ENCODE measurements around the gene PRDM9. TPM values are rescaled to one million over a fixed set of nuclear protein-coding genes. Genes with fewer than 3 reads are reported as not detected.

The PRDM9 gene
- polyA plus RNA-seq, 1 of the 3 experiments (the other 2 are of a cell fraction), result not detected

DNA sequence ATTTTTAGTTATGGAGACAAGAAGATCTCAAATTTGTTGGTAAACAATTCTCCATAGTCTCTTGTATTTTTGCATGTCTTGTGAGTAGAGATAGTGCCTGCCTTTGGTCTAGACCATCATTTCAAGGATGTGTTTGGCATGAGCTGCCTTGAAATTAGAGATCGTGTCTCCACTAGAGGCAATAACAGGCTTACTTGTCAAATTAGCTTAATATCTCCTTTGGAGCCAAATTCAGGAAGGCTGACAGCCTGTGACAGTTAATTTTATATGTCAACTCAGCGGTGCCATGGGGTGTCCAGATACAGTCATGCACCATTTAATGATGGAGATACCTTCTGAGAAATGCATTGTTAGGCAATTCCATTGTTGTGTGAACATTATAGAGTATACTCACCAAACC lies 24.8 kb upstream of the PRDM9 start:
- Histone ChIP-seq H3K79me2 (ENCODE audit: insufficient read depth) (no peaks in the 10 kb centered on the region), H3K9me2 (no peaks in the 10 kb centered on the region), H3K9me3 (no peaks in the 10 kb centered on the region), H3K36me3 (replicated peaks in 1 of 2; ENCODE audit: control insufficient read depth in 1 of 2, insufficient read depth in 2 of 2, low read length in 1 of 2) (no peaks in the 10 kb centered on the region), H3K27me3 (ENCODE audit: insufficient read depth) (no peaks in the 10 kb centered on the region), H3K4me2 (no peak overlapping the region), H3K4me3 (ENCODE audit: low read depth in 2 of 2, low read length in 1 of 2) (no peak overlapping the region), H3F3A (replicated peaks; ENCODE audit: insufficient read depth) (no peaks in the 10 kb centered on the region), H4K20me1 (ENCODE audit: insufficient read depth) (no peaks in the 10 kb centered on the region), H3K4me1 (ENCODE audit: control insufficient read depth in 1 of 2, insufficient read depth in 2 of 2, low read depth in 1 of 2, low read length in 1 of 2) (no peaks in the 10 kb centered on the region), H3K9ac (no peak overlapping the region), H2AFZ (ENCODE audit: low read depth) (no peak overlapping the region), H3K27ac (ENCODE audit: low read depth in 2 of 2, low read length in 1 of 2) (no peak overlapping the region)
- ChIA-PET POLR2A (no interaction called here), CTCF (no interaction called here)
- no peak for DNase-seq
- 0% methylated on average over 2 of the region's 2 CpGs for WGBS (ENCODE audit: low lambda C conversion rate)
- TF ChIP-seq RAD21 (IDR thresholded peaks at IDR 0.05; ENCODE audit: low read length), result no peak
- TF ChIP-seq GATA2 (CRISPR knock-in tag; IDR thresholded peaks at IDR 0.05), result no peak
- TF ChIP-seq EP300 (IDR thresholded peaks at IDR 0.05; ENCODE audit: borderline replicate concordance in 1 of 2, low read depth in 1 of 2, low read length in 1 of 2), result no peak
- no peak for TF ChIP-seq CHD2 (IDR thresholded peaks at IDR 0.05; ENCODE audit: low read length, partially characterized antibody)
- TF ChIP-seq, protein P1, sequence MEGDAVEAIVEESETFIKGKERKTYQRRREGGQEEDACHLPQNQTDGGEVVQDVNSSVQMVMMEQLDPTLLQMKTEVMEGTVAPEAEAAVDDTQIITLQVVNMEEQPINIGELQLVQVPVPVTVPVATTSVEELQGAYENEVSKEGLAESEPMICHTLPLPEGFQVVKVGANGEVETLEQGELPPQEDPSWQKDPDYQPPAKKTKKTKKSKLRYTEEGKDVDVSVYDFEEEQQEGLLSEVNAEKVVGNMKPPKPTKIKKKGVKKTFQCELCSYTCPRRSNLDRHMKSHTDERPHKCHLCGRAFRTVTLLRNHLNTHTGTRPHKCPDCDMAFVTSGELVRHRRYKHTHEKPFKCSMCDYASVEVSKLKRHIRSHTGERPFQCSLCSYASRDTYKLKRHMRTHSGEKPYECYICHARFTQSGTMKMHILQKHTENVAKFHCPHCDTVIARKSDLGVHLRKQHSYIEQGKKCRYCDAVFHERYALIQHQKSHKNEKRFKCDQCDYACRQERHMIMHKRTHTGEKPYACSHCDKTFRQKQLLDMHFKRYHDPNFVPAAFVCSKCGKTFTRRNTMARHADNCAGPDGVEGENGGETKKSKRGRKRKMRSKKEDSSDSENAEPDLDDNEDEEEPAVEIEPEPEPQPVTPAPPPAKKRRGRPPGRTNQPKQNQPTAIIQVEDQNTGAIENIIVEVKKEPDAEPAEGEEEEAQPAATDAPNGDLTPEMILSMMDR (IDR thresholded peaks at IDR 0.05), result no peak
- no peak for TF ChIP-seq RCOR1 (IDR thresholded peaks at IDR 0.05; ENCODE audit: low read length)
- TF ChIP-seq TEAD4 (IDR thresholded peaks at IDR 0.05; ENCODE audit: borderline replicate concordance, insufficient read depth), result no peak

DNA sequence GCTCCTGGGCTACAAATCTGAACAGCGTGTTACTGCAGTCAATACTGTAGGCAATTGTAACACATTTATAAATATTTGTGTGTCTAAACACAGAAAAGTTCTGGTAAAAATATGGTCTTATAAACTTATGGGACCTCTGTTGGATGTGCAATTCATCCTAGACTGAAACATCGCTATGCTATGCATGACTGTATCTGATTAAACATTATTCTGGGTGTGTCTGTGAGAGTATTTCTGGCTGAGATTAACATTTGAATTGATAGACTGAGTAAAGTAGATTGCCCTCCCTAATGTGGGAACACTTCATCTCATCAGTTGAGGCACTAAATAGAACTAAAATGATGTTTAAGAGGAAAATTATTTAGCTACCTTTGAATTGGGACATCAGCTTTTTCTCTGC lies 24.3 kb upstream of the PRDM9 start:
- ChIA-PET POLR2A (no interaction called here), CTCF (no interaction called here)
- Histone ChIP-seq H3K27me3 (ENCODE audit: insufficient read depth) (no peaks in the 10 kb centered on the region), H3K4me2 (no peak overlapping the region), H3K9me3 (no peaks in the 10 kb centered on the region), H3K36me3 (replicated peaks in 1 of 2; ENCODE audit: control insufficient read depth in 1 of 2, insufficient read depth in 2 of 2, low read length in 1 of 2) (no peaks in the 10 kb centered on the region), H3K27ac (ENCODE audit: low read depth in 2 of 2, low read length in 1 of 2) (no peak overlapping the region), H3K9ac (no peak overlapping the region), H3K4me1 (ENCODE audit: control insufficient read depth in 1 of 2, insufficient read depth in 2 of 2, low read depth in 1 of 2, low read length in 1 of 2) (no peaks in the 10 kb centered on the region), H3K4me3 (ENCODE audit: low read depth in 2 of 2, low read length in 1 of 2) (no peak overlapping the region), H4K20me1 (ENCODE audit: insufficient read depth) (no peaks in the 10 kb centered on the region), H3F3A (replicated peaks; ENCODE audit: insufficient read depth) (no peaks in the 10 kb centered on the region), H3K9me2 (no peaks in the 10 kb centered on the region), H2AFZ (ENCODE audit: low read depth) (no peak overlapping the region), H3K79me2 (ENCODE audit: insufficient read depth) (no peaks in the 10 kb centered on the region)
- DNase-seq, result no peak
- TF ChIP-seq, protein P2, sequence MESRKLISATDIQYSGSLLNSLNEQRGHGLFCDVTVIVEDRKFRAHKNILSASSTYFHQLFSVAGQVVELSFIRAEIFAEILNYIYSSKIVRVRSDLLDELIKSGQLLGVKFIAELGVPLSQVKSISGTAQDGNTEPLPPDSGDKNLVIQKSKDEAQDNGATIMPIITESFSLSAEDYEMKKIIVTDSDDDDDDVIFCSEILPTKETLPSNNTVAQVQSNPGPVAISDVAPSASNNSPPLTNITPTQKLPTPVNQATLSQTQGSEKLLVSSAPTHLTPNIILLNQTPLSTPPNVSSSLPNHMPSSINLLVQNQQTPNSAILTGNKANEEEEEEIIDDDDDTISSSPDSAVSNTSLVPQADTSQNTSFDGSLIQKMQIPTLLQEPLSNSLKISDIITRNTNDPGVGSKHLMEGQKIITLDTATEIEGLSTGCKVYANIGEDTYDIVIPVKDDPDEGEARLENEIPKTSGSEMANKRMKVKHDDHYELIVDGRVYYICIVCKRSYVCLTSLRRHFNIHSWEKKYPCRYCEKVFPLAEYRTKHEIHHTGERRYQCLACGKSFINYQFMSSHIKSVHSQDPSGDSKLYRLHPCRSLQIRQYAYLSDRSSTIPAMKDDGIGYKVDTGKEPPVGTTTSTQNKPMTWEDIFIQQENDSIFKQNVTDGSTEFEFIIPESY (IDR thresholded peaks at IDR 0.05; ENCODE audit: borderline replicate concordance, low read depth), result no peak
- TF ChIP-seq GATA2 (CRISPR knock-in tag; IDR thresholded peaks at IDR 0.05) (no peak), FOXM1 (IDR thresholded peaks at IDR 0.05; ENCODE audit: low read depth) (no peak)
- TF ChIP-seq, protein P3, sequence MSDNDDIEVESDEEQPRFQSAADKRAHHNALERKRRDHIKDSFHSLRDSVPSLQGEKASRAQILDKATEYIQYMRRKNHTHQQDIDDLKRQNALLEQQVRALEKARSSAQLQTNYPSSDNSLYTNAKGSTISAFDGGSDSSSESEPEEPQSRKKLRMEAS (IDR thresholded peaks at IDR 0.05; ENCODE audit: low read depth), result no peak
- 15% methylated on average over 2 of the region's 2 CpGs for WGBS (ENCODE audit: low lambda C conversion rate)

Data from SK-N-SH (cell line).